Measurements from ENCODE around the gene PLXNB3. TPM values are rescaled to one million over a fixed set of nuclear protein-coding genes. Genes with fewer than 3 reads are reported as not detected.
A peak's percentile ranks its signal among the peaks of the same experiment; 100 is the strongest.

PLXNB3 gene
- total and polyA plus RNA-seq, 12 donors = 1.1 to 119 (median 41.4) TPM

GRCh38 chrX:153719701-153720100 lies 44.3 kb upstream of the PLXNB3 start:
- no peak for DNase-seq
- Histone ChIP-seq H3K27me3 (no peaks in the 10 kb centered on the region), H3K9me3 (replicated peaks in 1 of 3) (no peaks in the 10 kb centered on the region), H3K36me3 (replicated peaks in 1 of 2) (peaks cover 0 to 42% of the 10 kb centered on the region in 2 donors), H3K4me3 (no peak overlapping the region), H3K4me1 (replicated peaks in 1 of 2) (peaks cover 0 to 6% of the 10 kb centered on the region in 2 donors), H3K27ac (no peak overlapping the region)
- TF ChIP-seq POLR2A (IDR thresholded peaks at IDR 0.05) = no peak
- no peak for TF ChIP-seq CTCF (IDR thresholded peaks at IDR 0.05)
- WGBS, 4 donors = 14 to 81% (median 67%) methylated on average over 1 to 2 of the region's 2 CpGs
- intact Hi-C loops (cut with DNase I) = no loop called here

- 21 to 68% (median 41%) methylated on average over 4 to 12 of the region's 12 CpGs for WGBS, 4 donors
- DNase-seq = no peak
These were observed 41.2 kb upstream of the PLXNB3 start for GRCh38 chrX:153722704-153723350.

GRCh38 chrX:153723351-153724251 lies 40.4 kb upstream of the PLXNB3 start:
- H3K36me3 ChIP-seq (replicated peaks in 1 of 2) = peaks cover 0 to 23% of the 10 kb centered on the region in 2 donors
- peaks cover 34 to 37% of the 10 kb centered on the region in 2 donors for H3K4me1 ChIP-seq (replicated peaks in 1 of 2)
- no peaks in the 10 kb centered on the region for H3K9me3 ChIP-seq (replicated peaks in 1 of 3)
- 0 to 34% (median 13%) methylated on average over 2 to 76 of the region's 78 CpGs for WGBS, 4 donors
- peak in 5 of 7 donors; percentile 31 to 74 (median 44) for DNase-seq
- peak overlapping the region; percentile 60 to 96 (median 89) for H3K27ac ChIP-seq
- H3K27me3 ChIP-seq = no peaks in the 10 kb centered on the region
- intact Hi-C loops (cut with DNase I) = no loop called here
- peak in 1 of 2 donors; percentile 22 for TF ChIP-seq POLR2A (IDR thresholded peaks at IDR 0.05)
- TF ChIP-seq CTCF (IDR thresholded peaks at IDR 0.05) = no peak
- H3K4me3 ChIP-seq = peak overlapping the region in 3 of 4 donors; percentile 17 to 74 (median 18)

More at GRCh38 chrX:153722704-153723350, 41.2 kb upstream of the PLXNB3 start:
- Histone ChIP-seq H3K27me3 (no peaks in the 10 kb centered on the region), H3K4me3 (peak overlapping the region in 1 of 4 donors; percentile 74), H3K4me1 (replicated peaks in 1 of 2) (peaks cover 27 to 34% of the 10 kb centered on the region in 2 donors), H3K9me3 (replicated peaks in 1 of 3) (no peaks in the 10 kb centered on the region), H3K27ac (peak overlapping the region; percentile 60 to 96 (median 89)), H3K36me3 (replicated peaks in 1 of 2) (peaks cover 0 to 27% of the 10 kb centered on the region in 2 donors)
- TF ChIP-seq POLR2A (IDR thresholded peaks at IDR 0.05) = no peak
- TF ChIP-seq CTCF (IDR thresholded peaks at IDR 0.05) = no peak
- intact Hi-C loops (cut with DNase I) = no loop called here

Measured in adrenal gland (tissue), 12 donors.